K562 treated with DMSO at 1 percent for 4 hours (cell line): ENCODE results near the gene RBX1. TPM values are rescaled to one million over a fixed set of nuclear protein-coding genes. Genes with fewer than 3 reads are reported as not detected.

Source experiments
- total RNA-seq: library from RNA; unstranded; fragments of 300-600 nt; gene quantifications from 2 replicates; pipeline ENCODE4 v1.2.3, GENCODE V29; 2022; ENCODE audit not compliant: insufficient read depth

RBX1 gene
- 39.1 and 44.9 TPM in 2 replicates for total RNA-seq

GRCh38 chr22:40950962-40951794 is at the start of gene RBX1:
TSS of gene RBX1 (plus strand) at chr22:40951378. CDS start at chr22:40951399, 21 bp downstream.

Other genes with a start within 250 kb of the RBX1 start
- gene SLC25A17, start 132.0 kb upstream of the RBX1 start, total RNA-seq = 16.8 and 24.9 TPM in 2 replicates
- 179 and 241 TPM in 2 replicates for gene ST13, start 94.7 kb upstream of the RBX1 start, total RNA-seq
- 8.9 and 9.1 TPM in 2 replicates for gene XPNPEP3, start 94.2 kb upstream of the RBX1 start, total RNA-seq
- not detected in 2 replicates for gene DNAJB7, start 89.3 kb upstream of the RBX1 start, total RNA-seq
- 20.9 and 22.3 TPM in 2 replicates for gene EP300, start 141.2 kb downstream of the RBX1 start, total RNA-seq